ENCODE data around the gene KRT28.
"Not testable (repeated sequence)": the region's sequence is repeated elsewhere in the genome, so short reads cannot be mapped to it uniquely, and the experiment has no call there.

The KRT28 gene

GRCh38 chr17:40819528-40820125 lies 19.9 kb upstream of the KRT28 start:
- H3K4me3 ChIP-seq (ENCODE audit: low read depth, low read length), result peak overlapping the region; percentile 77

DNA sequence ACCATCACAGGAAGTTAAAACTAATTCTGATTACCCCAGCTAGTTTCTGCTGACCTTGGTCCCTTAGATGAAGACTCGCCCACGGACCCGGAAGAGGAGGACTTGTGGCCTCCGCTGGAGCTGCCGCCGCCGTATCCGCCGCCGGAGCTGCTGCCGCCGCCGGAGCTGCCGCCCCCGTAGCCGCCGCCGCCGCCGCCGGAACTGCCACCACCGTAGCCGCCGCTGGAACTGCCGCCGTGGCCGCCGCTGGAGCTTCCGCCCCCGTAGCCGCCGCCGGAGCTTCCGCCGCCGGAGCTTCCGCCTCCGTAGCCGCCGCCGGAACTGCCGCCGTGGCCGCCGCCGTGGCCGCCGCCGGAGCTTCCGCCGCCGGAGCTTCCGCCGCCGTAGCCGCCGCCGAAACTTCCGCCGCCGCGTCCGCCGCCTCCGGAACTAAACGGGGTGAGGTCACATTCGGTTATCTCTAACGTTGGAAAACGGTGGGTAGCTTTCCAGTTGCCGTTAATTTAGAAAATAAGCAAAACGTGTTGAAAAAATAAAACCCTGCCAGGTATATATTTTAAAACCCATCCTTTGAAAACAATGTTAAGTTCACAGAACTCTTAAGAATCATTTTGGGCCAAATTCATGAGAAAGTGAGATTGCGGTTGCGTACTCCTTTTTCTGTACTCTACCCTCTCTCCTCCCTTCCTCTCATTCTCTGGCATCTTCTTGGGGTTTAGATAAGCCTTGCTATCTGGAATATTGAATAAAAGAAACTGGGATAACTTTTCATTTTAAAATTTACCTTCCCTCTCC lies 19.2 kb upstream of the KRT28 start:
- peak overlapping the region; percentile 77 for H3K4me3 ChIP-seq (ENCODE audit: low read depth, low read length)

DNA sequence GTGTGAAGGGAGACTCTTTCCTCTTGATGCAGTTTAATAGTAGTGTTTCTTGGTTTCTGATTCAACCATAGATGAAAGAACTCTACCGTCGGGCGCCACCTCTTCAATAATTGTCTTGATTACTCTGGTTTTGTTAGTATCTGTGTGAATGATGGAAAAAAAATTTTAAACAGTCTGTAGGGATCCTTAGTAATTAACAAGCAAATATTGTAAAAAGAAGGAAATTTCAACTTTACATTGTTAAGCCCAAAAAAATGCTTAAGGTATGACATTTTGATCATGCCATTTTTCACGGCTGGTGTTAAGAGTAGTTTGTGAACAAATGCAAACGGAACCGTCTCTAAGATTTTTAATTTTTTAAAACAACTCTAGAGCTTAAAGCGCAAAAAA lies 18.6 kb upstream of the KRT28 start:
- H3K4me3 ChIP-seq (ENCODE audit: low read depth, low read length), result peak overlapping the region; percentile 72

GRCh38 chr17:40817103-40817682 lies 17.4 kb upstream of the KRT28 start:
- H3K4me3 ChIP-seq (ENCODE audit: low read depth, low read length), result no peak overlapping the region

DNA sequence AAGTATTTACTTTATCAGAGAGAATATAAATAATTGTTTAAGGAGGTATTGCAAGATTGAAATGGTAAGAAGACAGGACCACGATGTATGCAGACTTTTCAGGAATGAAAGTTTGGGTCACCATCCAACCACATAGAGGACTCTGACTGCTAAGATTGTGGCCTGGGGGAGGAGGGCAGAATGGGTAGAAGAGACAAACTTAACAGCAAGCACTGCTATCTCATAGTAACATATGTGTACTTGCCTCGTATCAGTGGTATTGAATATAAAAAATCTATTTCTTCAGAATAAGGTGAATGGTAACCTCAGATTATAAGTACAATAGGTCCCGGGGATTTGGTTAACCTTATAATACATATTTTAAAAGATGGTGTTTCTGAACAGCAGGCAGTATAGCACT lies 16.8 kb upstream of the KRT28 start:
- no peak overlapping the region for H3K4me3 ChIP-seq (ENCODE audit: low read depth, low read length)

- H3K4me3 ChIP-seq (ENCODE audit: low read depth, low read length), result no peak overlapping the region
These were observed 15.6 kb upstream of the KRT28 start for GRCh38 chr17:40815381-40815780.

DNA sequence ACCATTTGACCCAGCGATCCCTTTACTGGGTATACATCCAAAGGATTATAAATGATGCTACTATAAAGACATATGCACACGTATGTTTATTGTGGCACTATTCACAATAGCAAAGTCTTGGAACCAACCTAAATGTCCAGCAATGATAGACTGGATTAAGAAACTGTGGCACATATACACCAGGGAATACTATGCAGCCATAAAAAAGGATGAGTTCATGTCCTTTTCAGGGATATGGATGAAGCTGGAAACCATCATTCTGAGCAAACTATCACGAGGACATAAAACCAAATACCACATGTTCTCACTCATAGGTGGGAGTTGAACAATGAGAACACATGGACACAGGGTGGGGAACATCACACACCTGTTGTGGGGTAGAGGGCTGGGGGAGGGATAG lies 14.9 kb upstream of the KRT28 start:
- not testable (repeated sequence) for H3K4me3 ChIP-seq (ENCODE audit: low read depth, low read length)

DNA sequence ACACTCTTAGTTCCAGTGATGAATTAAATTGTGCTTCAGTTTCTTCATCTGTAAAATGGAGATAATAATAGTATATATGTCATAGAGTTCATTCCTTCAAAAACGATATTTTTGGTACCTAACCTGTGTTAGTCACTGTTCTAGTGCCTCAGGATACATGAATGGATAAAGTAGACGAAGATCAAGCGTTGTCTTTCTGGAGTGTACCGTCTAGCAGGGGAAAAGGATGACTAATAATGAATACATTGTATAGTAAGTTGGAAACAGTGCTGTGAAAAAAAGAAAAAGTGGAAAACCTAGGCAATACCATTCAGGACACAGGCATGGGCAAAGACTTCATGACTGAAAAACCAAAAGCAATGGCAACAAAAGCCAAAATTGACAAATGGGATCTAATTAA lies 14.0 kb upstream of the KRT28 start:
- no peak overlapping the region for H3K4me3 ChIP-seq (ENCODE audit: low read depth, low read length)

DNA sequence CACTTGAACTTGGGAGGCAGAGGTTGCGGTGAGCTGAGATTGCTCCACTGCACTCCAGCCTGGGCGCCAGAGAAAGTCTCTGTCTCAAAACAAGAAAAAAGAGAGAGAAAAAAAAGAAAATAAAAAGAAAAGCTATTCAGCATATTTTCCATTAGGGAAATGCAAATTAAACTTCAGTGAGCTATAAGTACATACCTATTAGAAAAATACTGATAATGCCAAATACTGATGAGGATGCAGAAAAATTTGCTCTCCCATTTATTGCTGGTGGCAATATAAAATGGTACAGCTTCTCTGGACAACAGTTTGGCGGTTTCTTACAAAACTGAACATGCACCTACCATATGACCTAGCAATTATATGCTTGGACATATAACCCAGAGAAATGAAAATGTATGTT lies 12.9 kb upstream of the KRT28 start:
- no peak overlapping the region for H3K4me3 ChIP-seq (ENCODE audit: low read depth, low read length)

- H3K4me3 ChIP-seq (ENCODE audit: low read depth, low read length), result no peak overlapping the region
These were observed 10.7 kb upstream of the KRT28 start for GRCh38 chr17:40810494-40810893.

DNA sequence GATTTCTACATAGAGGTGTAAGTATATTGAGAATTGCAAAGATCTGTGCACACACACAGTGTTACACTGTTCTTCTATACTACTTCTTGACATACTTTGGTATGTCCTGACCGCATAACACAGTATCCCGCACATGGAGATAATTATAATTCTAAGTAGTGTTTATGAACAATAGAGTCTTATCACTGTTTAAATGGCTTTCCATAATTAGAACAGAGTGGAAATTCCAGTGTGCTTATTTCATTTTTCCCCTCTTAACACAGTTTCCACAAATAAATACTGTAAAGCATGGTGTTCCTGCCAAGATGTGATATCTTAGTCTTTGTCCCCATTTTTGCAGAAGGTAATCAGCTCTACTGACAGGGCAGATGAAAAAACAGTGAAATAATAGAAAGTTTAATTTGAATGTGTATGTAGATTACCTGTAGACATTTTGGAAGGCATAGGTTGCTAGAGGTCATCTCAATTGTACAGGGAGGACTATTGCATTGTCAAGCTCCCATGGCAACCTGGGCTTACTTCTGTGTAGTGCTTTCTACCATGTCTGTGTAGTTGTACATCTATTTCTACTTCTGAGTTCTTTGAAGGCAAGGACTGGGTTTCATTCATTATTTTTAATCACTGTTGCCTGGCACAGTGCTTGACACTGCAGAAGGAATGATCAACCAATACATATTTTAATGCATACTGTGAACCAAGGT lies 10.1 kb upstream of the KRT28 start:
- no peak overlapping the region for H3K4me3 ChIP-seq (ENCODE audit: low read depth, low read length)

GRCh38 chr17:40806131-40806530 lies 6.4 kb upstream of the KRT28 start:
- no peak overlapping the region for H3K4me3 ChIP-seq (ENCODE audit: low read depth, low read length)

GRCh38 chr17:40803617-40804082 lies 3.9 kb upstream of the KRT28 start:
- no peak overlapping the region for H3K4me3 ChIP-seq (ENCODE audit: low read depth, low read length)

- H3K4me3 ChIP-seq (ENCODE audit: low read depth, low read length), result no peak overlapping the region
These were observed 1.4 kb upstream of the KRT28 start for GRCh38 chr17:40801157-40801556.

GRCh38 chr17:40800381-40800780 lies 622 bp upstream of the KRT28 start:
- H3K4me3 ChIP-seq (ENCODE audit: low read depth, low read length), result no peak overlapping the region

- H3K4me3 ChIP-seq (ENCODE audit: low read depth, low read length), result no peak overlapping the region
These were observed 2.9 kb downstream of the KRT28 start for GRCh38 chr17:40796846-40797245.

GRCh38 chr17:40795019-40795667 lies 4.6 kb downstream of the KRT28 start:
- H3K4me3 ChIP-seq (ENCODE audit: low read depth, low read length), result no peak overlapping the region

DNA sequence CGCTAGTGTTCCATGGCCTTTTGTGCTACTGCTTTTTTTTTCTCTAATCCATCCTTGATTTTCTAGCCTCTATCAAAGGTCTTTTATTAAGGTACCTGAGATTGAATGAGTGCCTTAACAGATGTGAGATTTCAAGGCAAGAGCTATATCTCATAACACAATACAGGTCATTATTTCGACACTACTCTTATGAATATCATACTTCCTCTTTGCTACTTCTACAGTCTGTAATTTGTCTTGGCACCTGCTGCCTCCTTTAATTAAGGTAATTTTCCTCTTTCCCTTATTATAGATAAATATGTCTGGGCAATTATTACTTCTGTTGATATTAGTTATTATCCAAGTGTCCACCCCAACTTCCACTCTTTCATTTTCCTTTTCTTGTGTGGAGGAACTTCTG lies 5.3 kb downstream of the KRT28 start:
- no peak overlapping the region for H3K4me3 ChIP-seq (ENCODE audit: low read depth, low read length)

- H3K4me3 ChIP-seq (ENCODE audit: low read depth, low read length), result no peak overlapping the region
These were observed 5.9 kb downstream of the KRT28 start for GRCh38 chr17:40793832-40794231.

DNA sequence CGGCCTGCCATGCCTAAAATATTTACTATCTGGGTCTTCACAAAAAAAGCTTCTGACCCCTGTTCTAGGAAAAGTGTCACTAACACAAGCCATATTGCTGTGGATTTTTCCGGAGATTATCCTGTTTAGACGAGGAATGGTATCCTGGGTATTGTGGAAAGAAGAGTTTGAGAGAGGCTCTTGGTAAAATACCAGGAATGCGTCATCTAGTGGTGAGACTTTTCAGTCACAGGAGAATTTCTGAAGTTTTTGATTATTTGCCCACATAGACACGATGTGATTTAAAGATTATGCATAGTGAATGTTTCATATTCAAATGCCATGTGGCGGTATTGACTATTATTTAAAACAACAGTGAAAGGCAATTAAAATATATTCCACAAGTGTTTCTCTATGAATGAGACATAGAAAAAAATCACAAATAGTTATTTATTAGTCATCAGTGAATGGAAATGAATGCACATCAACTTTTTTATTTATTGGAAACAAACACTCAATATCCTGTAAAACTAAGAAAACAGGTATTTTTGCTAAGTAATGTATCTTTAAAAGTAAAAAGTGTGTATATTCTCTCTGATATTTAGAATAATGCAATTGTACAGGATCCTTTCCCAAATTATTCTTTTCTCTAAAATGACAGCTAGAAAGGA lies 7.8 kb downstream of the KRT28 start:
- H3K4me3 ChIP-seq (ENCODE audit: low read depth, low read length), result no peak overlapping the region

GRCh38 chr17:40791111-40791510 lies 8.6 kb downstream of the KRT28 start:
- no peak overlapping the region for H3K4me3 ChIP-seq (ENCODE audit: low read depth, low read length)
